Measurements from ENCODE around the gene KRT15.

The KRT15 gene

DNA sequence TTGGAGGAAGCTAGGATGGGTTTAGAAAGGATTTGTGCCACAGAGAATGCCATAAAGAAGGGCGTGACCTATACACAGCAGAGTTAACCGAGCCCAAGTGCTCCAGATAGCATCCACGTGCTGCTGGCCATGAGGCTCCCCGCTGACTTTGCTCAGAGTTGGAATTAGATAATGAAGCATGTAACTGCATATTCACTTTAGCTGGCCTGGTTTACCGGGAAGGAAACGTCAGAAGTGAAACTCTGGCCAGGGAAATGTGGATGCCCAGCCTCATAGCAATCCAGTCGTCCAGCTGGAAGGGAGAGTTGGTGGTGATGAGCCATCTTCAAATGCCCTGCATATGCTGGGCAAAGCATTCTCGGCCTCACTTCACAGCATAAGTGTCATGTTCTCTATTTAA, 43.8 kb downstream of the KRT15 start:
- peak; percentile 36 for DNase-seq (ENCODE audit: low read depth)
- no peak for TF ChIP-seq CTCF (conservative IDR thresholded peaks at IDR 0.05; ENCODE audit: low read depth, low read length)

DNA sequence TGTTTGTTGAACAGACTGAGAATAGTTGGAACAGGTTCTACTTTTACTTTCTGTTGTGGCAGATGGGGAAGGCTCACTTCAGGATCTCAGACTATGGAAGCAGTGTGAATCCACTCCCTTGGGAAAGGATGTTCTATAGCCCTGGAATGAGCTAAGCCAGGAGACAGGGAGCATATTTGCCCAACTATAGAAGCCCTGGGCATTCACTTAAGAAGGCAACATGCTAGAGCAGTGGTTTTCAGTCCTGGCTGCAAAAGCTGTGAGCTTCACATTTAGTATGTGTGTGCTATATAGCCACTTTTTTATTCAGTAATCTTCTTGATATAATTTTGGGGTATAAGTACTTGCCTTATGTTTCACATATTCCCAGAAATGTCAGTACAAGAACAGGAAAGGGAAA, 50.3 kb downstream of the KRT15 start:
- no peak for DNase-seq (ENCODE audit: low read depth)
- no peak for TF ChIP-seq CTCF (conservative IDR thresholded peaks at IDR 0.05; ENCODE audit: low read depth, low read length)

More for the DNA sequence above, 43.8 kb downstream of the KRT15 start:
- H3K4me3 ChIP-seq (ENCODE audit: low read depth, low read length): no peak overlapping the region

DNA sequence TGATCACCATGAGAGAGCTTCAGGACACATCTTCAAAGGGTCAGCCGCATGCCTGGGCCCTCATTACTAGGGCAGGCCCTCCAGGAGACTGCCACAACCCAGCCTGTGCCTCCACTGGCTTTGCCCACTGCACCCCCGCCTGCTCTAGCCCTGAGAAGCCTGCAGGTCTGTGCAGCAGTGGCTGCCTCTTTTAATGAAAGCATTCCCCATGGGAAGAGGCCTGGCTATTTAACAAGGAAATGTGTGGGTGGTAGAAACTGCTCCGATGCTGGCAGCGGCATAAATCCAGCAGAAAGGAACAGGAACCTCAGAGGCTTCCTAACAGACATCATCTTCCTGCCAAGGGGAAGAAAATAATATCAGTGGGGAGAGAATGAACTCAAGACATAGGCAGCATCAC, 51.1 kb downstream of the KRT15 start:
- DNase-seq (ENCODE audit: low read depth): no peak
- H3K4me3 ChIP-seq (ENCODE audit: low read depth, low read length): no peak overlapping the region
- TF ChIP-seq CTCF (conservative IDR thresholded peaks at IDR 0.05; ENCODE audit: low read depth, low read length): no peak

More for the DNA sequence above, 50.3 kb downstream of the KRT15 start:
- no peak overlapping the region for H3K4me3 ChIP-seq (ENCODE audit: low read depth, low read length)

DNA sequence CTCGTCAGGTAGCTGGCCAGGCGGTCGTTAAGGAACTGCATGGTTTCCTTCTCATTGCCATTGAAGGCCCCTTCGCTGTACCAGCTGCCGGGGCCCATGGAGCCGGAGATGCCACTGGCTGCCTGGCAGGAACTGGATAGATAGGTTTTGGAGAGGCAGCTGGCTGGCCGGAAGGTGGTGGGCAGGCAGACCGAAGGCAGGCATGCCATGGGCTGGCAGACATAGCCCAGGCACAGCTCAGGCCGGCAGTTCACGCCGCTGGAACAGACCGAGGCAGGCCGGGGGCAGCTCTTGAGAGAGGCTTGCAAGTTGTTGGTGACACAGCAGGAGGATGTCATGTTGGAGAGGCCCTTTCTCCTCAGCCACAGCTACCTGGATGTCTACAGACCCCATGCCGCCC, 51.7 kb downstream of the KRT15 start, which contains the start of gene KRT32:
Gene KRT32 (minus strand): TSS at position 399 of the 400 bp plus-strand sequence. CDS start 61 bp downstream, at position 338.
- DNase-seq (ENCODE audit: low read depth): no peak
- H3K4me3 ChIP-seq (ENCODE audit: low read depth, low read length): no peak within 1 kb of the TSS
- TF ChIP-seq CTCF (conservative IDR thresholded peaks at IDR 0.05; ENCODE audit: low read depth, low read length): no peak

DNA sequence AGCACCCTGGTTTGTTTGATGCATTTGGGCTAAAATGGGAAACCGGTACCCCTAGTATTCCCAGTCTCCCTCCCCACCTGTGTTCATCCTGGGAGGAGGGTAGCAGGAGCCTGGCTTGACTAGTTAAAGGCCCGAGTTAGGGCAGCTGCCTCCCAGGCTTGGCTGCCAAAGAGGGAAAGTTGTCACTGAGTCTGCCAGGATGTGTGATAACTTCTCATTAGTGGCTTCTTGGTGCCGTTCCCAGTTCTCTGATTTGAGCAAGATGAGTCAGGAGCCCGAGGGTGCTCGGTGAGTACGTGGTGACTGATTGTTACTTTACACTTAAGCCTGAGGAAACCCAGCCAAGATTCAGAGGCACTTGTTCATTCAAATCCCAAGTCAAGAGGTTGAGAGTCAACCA, 54.0 kb downstream of the KRT15 start:
- no peak for TF ChIP-seq CTCF (conservative IDR thresholded peaks at IDR 0.05; ENCODE audit: low read depth, low read length)
- DNase-seq (ENCODE audit: low read depth): peak; percentile 69
- no peak overlapping the region for H3K4me3 ChIP-seq (ENCODE audit: low read depth, low read length)

DNA sequence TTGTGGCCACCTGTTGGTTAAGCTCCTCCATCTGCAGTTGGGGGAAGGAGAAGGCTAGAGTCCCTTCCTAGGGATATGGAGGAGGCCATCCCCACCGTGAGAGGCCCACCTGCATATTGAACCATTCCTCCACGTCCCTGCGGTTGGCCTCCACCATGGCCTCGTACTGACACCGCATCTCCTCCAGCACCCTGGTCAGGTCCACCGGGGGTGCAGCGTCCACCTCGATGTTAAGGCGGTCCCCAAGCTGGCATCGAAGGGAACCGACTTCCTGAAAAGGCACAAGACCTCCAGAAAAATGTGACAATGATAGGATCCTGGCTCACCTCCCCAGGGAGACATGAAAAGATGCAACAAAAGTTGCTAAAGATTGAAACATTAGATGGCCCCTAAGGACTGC, 54.5 kb downstream of the KRT15 start:
- DNase-seq (ENCODE audit: low read depth): no peak
- no peak for TF ChIP-seq CTCF (conservative IDR thresholded peaks at IDR 0.05; ENCODE audit: low read depth, low read length)
- H3K4me3 ChIP-seq (ENCODE audit: low read depth, low read length): no peak overlapping the region

- H3K4me3 ChIP-seq (ENCODE audit: low read depth, low read length): no peak overlapping the region
- DNase-seq (ENCODE audit: low read depth): no peak
- TF ChIP-seq CTCF (conservative IDR thresholded peaks at IDR 0.05; ENCODE audit: low read depth, low read length): no peak
Observed at GRCh38 chr17:41463746-41464145, 54.9 kb downstream of the KRT15 start.

Measured in choroid plexus epithelial cell (primary cell).